NCI-H1048 (cell line): ENCODE results near the gene EEF1G.
"Not testable (repeated sequence)": the region's sequence is repeated elsewhere in the genome, so short reads cannot be mapped to it uniquely, and the experiment has no call there.

ENCODE experiments used
- DNase-seq: peaks from one replicate; lab custom pipeline; 2025; lab: John Stamatoyannopoulos, UW

The EEF1G gene

GRCh38 chr11:62577046-62577714 is 3.5 kb upstream of the EEF1G start:
- no peak for DNase-seq

GRCh38 chr11:62575837-62576236 is 2.1 kb upstream of the EEF1G start:
- no peak for DNase-seq

GRCh38 chr11:62575156-62575555 is 1.5 kb upstream of the EEF1G start:
- DNase-seq: no peak

- no peak for DNase-seq
Measured at GRCh38 chr11:62574363-62575071, 826 bp upstream of the EEF1G start.

GRCh38 chr11:62573006-62573591 is 592 bp downstream of the EEF1G start:
- DNase-seq: no peak

- no peak for DNase-seq
Measured at GRCh38 chr11:62572431-62572830, 1.3 kb downstream of the EEF1G start.

GRCh38 chr11:62571493-62571892 is 2.2 kb downstream of the EEF1G start:
- not testable (repeated sequence) for DNase-seq

GRCh38 chr11:62570903-62571302 is 2.8 kb downstream of the EEF1G start:
- not testable (repeated sequence) for DNase-seq

- DNase-seq: no peak
Measured at GRCh38 chr11:62569611-62570010, 4.1 kb downstream of the EEF1G start.

GRCh38 chr11:62567018-62567633 is 6.6 kb downstream of the EEF1G start:
- no peak for DNase-seq

- no peak for DNase-seq
Measured at GRCh38 chr11:62566247-62566646, 7.4 kb downstream of the EEF1G start.

GRCh38 chr11:62565100-62565802 is 8.4 kb downstream of the EEF1G start:
- no peak for DNase-seq

- DNase-seq: not testable (repeated sequence)
Measured at GRCh38 chr11:62561677-62562230, 11.9 kb downstream of the EEF1G start.

GRCh38 chr11:62560566-62561103 is 13.1 kb downstream of the EEF1G start:
- no peak for DNase-seq

GRCh38 chr11:62559626-62560025 is 14.1 kb downstream of the EEF1G start:
- not testable (repeated sequence) for DNase-seq

GRCh38 chr11:62559204-62559603 is 14.5 kb downstream of the EEF1G start:
- no peak for DNase-seq

- no peak for DNase-seq
Measured at GRCh38 chr11:62558669-62559068, 15.0 kb downstream of the EEF1G start.

- DNase-seq: no peak
Measured at GRCh38 chr11:62556875-62557631, 16.6 kb downstream of the EEF1G start.

- DNase-seq: no peak
Measured at GRCh38 chr11:62556108-62556874, 17.4 kb downstream of the EEF1G start.

GRCh38 chr11:62555464-62556107 is 18.1 kb downstream of the EEF1G start:
- DNase-seq: no peak
